T-helper 1 cell treated with Interleukin-12 subunit alpha and Interleukin-12 subunit beta and Interleukin-4 antibody, amounts not matched to agents 30 μg/mL and 1 μg/mL, for 36 hours (primary cell): Measurements from ENCODE around the gene SEZ6.

Experiments
- H3K27ac Mint-ChIP-seq: one replicate; pipeline ENCODE4 v1.8.0; 2021; ENCODE audit warnings: mild to moderate bottlenecking, mixed read lengths
- H3K27me3 Mint-ChIP-seq: one replicate; pipeline ENCODE4 v1.8.0; 2021; ENCODE audit warnings: low read depth, mixed read lengths
- H3K36me3 Mint-ChIP-seq: one replicate; pipeline ENCODE4 v1.8.0; 2021; ENCODE audit warnings: low read depth, mixed read lengths
- H3K4me1 Mint-ChIP-seq: one replicate; pipeline ENCODE4 v1.8.0; 2021; ENCODE audit warnings: low read depth, mixed read lengths
- H3K4me3 Mint-ChIP-seq: one replicate; pipeline ENCODE4 v1.8.0; 2021; ENCODE audit warnings: mild to moderate bottlenecking, moderate library complexity, mixed read lengths
- H3K9me3 Mint-ChIP-seq: one replicate; pipeline ENCODE4 v1.8.0; 2021; ENCODE audit warnings: mixed read lengths

The SEZ6 gene

GRCh38 chr17:28999206-28999605, 6.6 kb downstream of the SEZ6 start:
- Mint-ChIP-seq H3K27me3 (peaks cover 31% of the 10 kb centered on the region), H3K4me1 (no peaks in the 10 kb centered on the region), H3K9me3 (no peaks in the 10 kb centered on the region), H3K27ac (no peak overlapping the region), H3K4me3 (no peak overlapping the region), H3K36me3 (no peaks in the 10 kb centered on the region)

GRCh38 chr17:28997806-28998205, 8.0 kb downstream of the SEZ6 start:
- H3K4me1 Mint-ChIP-seq: no peaks in the 10 kb centered on the region
- H3K27ac Mint-ChIP-seq: no peak overlapping the region
- no peaks in the 10 kb centered on the region for H3K36me3 Mint-ChIP-seq
- peaks cover 19% of the 10 kb centered on the region for H3K27me3 Mint-ChIP-seq
- H3K9me3 Mint-ChIP-seq: no peaks in the 10 kb centered on the region
- H3K4me3 Mint-ChIP-seq: no peak overlapping the region

GRCh38 chr17:28996554-28997096, 9.2 kb downstream of the SEZ6 start:
- Mint-ChIP-seq H3K36me3 (no peaks in the 10 kb centered on the region), H3K27me3 (peaks cover 16% of the 10 kb centered on the region), H3K9me3 (no peaks in the 10 kb centered on the region), H3K4me1 (no peaks in the 10 kb centered on the region), H3K4me3 (no peak overlapping the region), H3K27ac (no peak overlapping the region)

GRCh38 chr17:28993645-28994426, 12.0 kb downstream of the SEZ6 start:
- no peak overlapping the region for H3K27ac Mint-ChIP-seq
- H3K27me3 Mint-ChIP-seq: peaks cover 5% of the 10 kb centered on the region
- H3K4me1 Mint-ChIP-seq: no peaks in the 10 kb centered on the region
- H3K36me3 Mint-ChIP-seq: no peaks in the 10 kb centered on the region
- no peak overlapping the region for H3K4me3 Mint-ChIP-seq
- no peaks in the 10 kb centered on the region for H3K9me3 Mint-ChIP-seq

GRCh38 chr17:28992625-28993600, 12.9 kb downstream of the SEZ6 start:
- H3K4me1 Mint-ChIP-seq: no peaks in the 10 kb centered on the region
- no peak overlapping the region for H3K4me3 Mint-ChIP-seq
- H3K36me3 Mint-ChIP-seq: no peaks in the 10 kb centered on the region
- no peak overlapping the region for H3K27ac Mint-ChIP-seq
- H3K27me3 Mint-ChIP-seq: peaks cover 7% of the 10 kb centered on the region
- H3K9me3 Mint-ChIP-seq: no peaks in the 10 kb centered on the region

GRCh38 chr17:28992185-28992584, 13.6 kb downstream of the SEZ6 start:
- Mint-ChIP-seq H3K4me3 (no peak overlapping the region), H3K27ac (no peak overlapping the region), H3K27me3 (peaks cover 7% of the 10 kb centered on the region), H3K4me1 (no peaks in the 10 kb centered on the region), H3K9me3 (no peaks in the 10 kb centered on the region), H3K36me3 (no peaks in the 10 kb centered on the region)

GRCh38 chr17:28991779-28992178, 14.1 kb downstream of the SEZ6 start:
- peaks cover 5% of the 10 kb centered on the region for H3K27me3 Mint-ChIP-seq
- no peak overlapping the region for H3K27ac Mint-ChIP-seq
- no peaks in the 10 kb centered on the region for H3K9me3 Mint-ChIP-seq
- no peak overlapping the region for H3K4me3 Mint-ChIP-seq
- H3K36me3 Mint-ChIP-seq: no peaks in the 10 kb centered on the region
- H3K4me1 Mint-ChIP-seq: no peaks in the 10 kb centered on the region

- Mint-ChIP-seq H3K9me3 (no peaks in the 10 kb centered on the region), H3K27me3 (peaks cover 4% of the 10 kb centered on the region), H3K36me3 (no peaks in the 10 kb centered on the region), H3K27ac (no peak overlapping the region), H3K4me1 (no peaks in the 10 kb centered on the region), H3K4me3 (no peak overlapping the region)
Observed at GRCh38 chr17:28989028-28989427, 16.8 kb downstream of the SEZ6 start.

GRCh38 chr17:28988475-28988874, 17.4 kb downstream of the SEZ6 start:
- no peak overlapping the region for H3K27ac Mint-ChIP-seq
- no peaks in the 10 kb centered on the region for H3K36me3 Mint-ChIP-seq
- H3K9me3 Mint-ChIP-seq: no peaks in the 10 kb centered on the region
- H3K27me3 Mint-ChIP-seq: peaks cover 4% of the 10 kb centered on the region
- H3K4me1 Mint-ChIP-seq: peaks cover 2% of the 10 kb centered on the region
- no peak overlapping the region for H3K4me3 Mint-ChIP-seq

GRCh38 chr17:28986714-28987655, 18.8 kb downstream of the SEZ6 start:
- Mint-ChIP-seq H3K4me3 (no peak overlapping the region), H3K36me3 (no peaks in the 10 kb centered on the region), H3K27me3 (peaks cover 4% of the 10 kb centered on the region), H3K4me1 (peaks cover 17% of the 10 kb centered on the region), H3K9me3 (no peaks in the 10 kb centered on the region), H3K27ac (no peak overlapping the region)

- H3K4me3 Mint-ChIP-seq: no peak overlapping the region
- H3K9me3 Mint-ChIP-seq: no peaks in the 10 kb centered on the region
- H3K27me3 Mint-ChIP-seq: peaks cover 4% of the 10 kb centered on the region
- H3K4me1 Mint-ChIP-seq: peaks cover 17% of the 10 kb centered on the region
- no peaks in the 10 kb centered on the region for H3K36me3 Mint-ChIP-seq
- H3K27ac Mint-ChIP-seq: no peak overlapping the region
Observed at GRCh38 chr17:28985950-28986713, 19.7 kb downstream of the SEZ6 start.

GRCh38 chr17:28983286-28984230, 22.3 kb downstream of the SEZ6 start:
- H3K27me3 Mint-ChIP-seq: peaks cover 4% of the 10 kb centered on the region
- H3K4me1 Mint-ChIP-seq: peaks cover 17% of the 10 kb centered on the region
- no peaks in the 10 kb centered on the region for H3K36me3 Mint-ChIP-seq
- H3K4me3 Mint-ChIP-seq: no peak overlapping the region
- H3K27ac Mint-ChIP-seq: no peak overlapping the region
- H3K9me3 Mint-ChIP-seq: no peaks in the 10 kb centered on the region
